ENCODE measurements around the gene FMNL2.

DNA sequence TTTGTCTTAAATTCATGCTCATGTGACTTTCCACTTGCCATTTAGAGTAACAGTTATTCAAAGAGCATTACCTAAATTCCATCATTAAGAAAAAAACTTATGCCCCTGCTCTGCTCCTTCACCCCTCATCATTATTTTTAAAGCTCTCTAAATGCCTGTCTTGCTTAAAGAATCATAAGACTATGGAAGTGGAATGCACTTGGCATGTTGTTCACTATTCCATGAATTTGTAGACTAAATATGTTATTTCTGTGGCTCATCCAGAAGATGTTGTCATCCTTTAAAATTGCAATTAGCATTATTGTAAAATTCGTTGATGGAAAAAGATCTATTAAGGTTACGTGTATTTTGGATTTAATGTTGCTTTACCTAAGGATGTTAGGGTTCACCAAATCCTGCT lies 61.8 kb downstream of the FMNL2 start:
- no peak for TF ChIP-seq POLR2A (IDR thresholded peaks at IDR 0.05)
- TF ChIP-seq, protein P1, sequence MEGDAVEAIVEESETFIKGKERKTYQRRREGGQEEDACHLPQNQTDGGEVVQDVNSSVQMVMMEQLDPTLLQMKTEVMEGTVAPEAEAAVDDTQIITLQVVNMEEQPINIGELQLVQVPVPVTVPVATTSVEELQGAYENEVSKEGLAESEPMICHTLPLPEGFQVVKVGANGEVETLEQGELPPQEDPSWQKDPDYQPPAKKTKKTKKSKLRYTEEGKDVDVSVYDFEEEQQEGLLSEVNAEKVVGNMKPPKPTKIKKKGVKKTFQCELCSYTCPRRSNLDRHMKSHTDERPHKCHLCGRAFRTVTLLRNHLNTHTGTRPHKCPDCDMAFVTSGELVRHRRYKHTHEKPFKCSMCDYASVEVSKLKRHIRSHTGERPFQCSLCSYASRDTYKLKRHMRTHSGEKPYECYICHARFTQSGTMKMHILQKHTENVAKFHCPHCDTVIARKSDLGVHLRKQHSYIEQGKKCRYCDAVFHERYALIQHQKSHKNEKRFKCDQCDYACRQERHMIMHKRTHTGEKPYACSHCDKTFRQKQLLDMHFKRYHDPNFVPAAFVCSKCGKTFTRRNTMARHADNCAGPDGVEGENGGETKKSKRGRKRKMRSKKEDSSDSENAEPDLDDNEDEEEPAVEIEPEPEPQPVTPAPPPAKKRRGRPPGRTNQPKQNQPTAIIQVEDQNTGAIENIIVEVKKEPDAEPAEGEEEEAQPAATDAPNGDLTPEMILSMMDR (IDR thresholded peaks at IDR 0.05) = no peak

Data from heart left ventricle (tissue), 13 donors.